Tibial nerve (tissue), 4 donors: ENCODE results near the gene LRRC1.

Experiments
- EP300 ChIP-seq, 2 donors: sonication (generic); formaldehyde crosslinking; IDR thresholded peaks; one replicate each; pipeline ENCODE4 v1.6.1; 2017; ENCODE audit warnings: antibody characterized with exemption in 2 of 2, mild to moderate bottlenecking in 1 of 2
- POLR2A ChIP-seq, 2 donors: fragments of 450-650 bp; IDR thresholded peaks; one replicate each; pipeline ENCODE4 v1.6.1; 2017; ENCODE audit warnings: antibody characterized with exemption in 2 of 2, mild to moderate bottlenecking in 2 of 2, moderate library complexity in 2 of 2
- TF ChIP-seq, protein P1 (sequence below), 5 experiments: fragments of 200-600 bp in 3 of 5; fragments of 450-650 bp in 2 of 5; sonication (generic) in 3 of 5; IDR thresholded peaks; one replicate each; pipeline ENCODE4 v1.5.1; 2016 to 2019; ENCODE audit warnings: antibody characterized with exemption in 5 of 5, mild to moderate bottlenecking in 3 of 5, moderate library complexity in 2 of 5

DNA sequence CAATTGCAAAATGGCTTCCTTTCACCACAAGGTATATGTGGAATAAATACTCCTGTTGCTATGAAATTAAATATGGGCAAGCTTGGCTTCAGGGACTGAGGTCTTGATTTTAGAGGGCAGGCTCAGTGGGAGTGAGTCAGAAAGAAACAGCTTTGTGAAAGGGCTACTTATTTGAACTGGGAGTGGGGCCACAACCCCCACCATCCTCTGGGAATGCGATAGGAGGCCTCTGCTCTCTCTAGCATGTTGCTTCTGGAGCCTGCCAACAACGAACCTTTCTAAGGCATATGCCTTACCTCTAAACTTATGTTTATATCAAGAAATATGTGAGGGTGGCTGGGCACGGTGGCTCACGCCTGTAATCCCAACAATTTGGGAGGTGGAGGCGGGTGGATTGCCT lies 149.7 kb downstream of the LRRC1 start:
- TF ChIP-seq, protein P1, sequence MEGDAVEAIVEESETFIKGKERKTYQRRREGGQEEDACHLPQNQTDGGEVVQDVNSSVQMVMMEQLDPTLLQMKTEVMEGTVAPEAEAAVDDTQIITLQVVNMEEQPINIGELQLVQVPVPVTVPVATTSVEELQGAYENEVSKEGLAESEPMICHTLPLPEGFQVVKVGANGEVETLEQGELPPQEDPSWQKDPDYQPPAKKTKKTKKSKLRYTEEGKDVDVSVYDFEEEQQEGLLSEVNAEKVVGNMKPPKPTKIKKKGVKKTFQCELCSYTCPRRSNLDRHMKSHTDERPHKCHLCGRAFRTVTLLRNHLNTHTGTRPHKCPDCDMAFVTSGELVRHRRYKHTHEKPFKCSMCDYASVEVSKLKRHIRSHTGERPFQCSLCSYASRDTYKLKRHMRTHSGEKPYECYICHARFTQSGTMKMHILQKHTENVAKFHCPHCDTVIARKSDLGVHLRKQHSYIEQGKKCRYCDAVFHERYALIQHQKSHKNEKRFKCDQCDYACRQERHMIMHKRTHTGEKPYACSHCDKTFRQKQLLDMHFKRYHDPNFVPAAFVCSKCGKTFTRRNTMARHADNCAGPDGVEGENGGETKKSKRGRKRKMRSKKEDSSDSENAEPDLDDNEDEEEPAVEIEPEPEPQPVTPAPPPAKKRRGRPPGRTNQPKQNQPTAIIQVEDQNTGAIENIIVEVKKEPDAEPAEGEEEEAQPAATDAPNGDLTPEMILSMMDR (IDR thresholded peaks at IDR 0.05): no peak
- TF ChIP-seq POLR2A (IDR thresholded peaks at IDR 0.05): no peak
- TF ChIP-seq EP300 (IDR thresholded peaks at IDR 0.05): no peak
